GM12891 (cell line): Measurements from ENCODE around the gene C9.

ENCODE experiments used
- POLR2A ChIP-seq: IDR thresholded peaks from 2 replicates; pipeline ENCODE4 v1.6.1; 2011; ENCODE audit warnings: low read depth, low read length, control low read depth
- POLR2AphosphoS5 ChIP-seq: IDR thresholded peaks from 2 replicates; pipeline ENCODE4 v1.6.1; 2011; ENCODE audit warnings: low read depth, low read length, control low read depth

DNA sequence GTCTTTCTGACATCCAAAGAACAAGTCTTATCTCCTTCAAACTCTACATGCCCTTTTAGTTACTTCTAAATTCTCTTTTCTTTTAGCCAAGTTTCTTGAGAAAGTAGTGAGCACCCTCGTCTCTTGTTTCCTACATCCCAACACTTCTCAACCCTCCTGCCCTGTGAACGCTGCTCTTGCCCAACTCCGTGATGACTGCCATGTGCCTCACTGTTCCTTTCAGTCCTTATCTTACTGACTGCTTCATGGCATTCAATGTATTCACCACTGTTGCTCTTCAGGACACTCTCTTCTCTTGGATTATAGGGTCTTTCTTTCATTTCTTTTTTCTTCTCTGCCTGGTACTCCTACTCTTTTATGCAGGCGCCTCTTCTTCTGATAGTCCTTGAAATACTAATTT, 14.8 kb downstream of the C9 start:
- TF ChIP-seq POLR2AphosphoS5, result no peak
- TF ChIP-seq POLR2A, result no peak
